Measurements from ENCODE around the gene CDK16. TPM values are rescaled to one million over a fixed set of nuclear protein-coding genes. Genes with fewer than 3 reads are reported as not detected.
"Not testable (repeated sequence)": the region's sequence is repeated elsewhere in the genome, so short reads cannot be mapped to it uniquely, and the experiment has no call there.

Gene CDK16
- total RNA-seq, 6 experiments from 2014 or later = 14.6 to 37.4 (median 29.5) TPM

GRCh38 chrX:47248576-47248975, 30.1 kb downstream of the CDK16 start:
- intact Hi-C loops (cut with DNase I) = no loop called here
- H3K9me3 ChIP-seq = no peaks in the 10 kb centered on the region
- no peak overlapping the region for H3K4me3 ChIP-seq
- peaks cover 0 to 4% of the 10 kb centered on the region in 2 donors for H3K27me3 ChIP-seq
- WGBS (ENCODE audit: insufficient coverage, low coverage, low lambda C conversion rate, missing lambda C conversion rate) = 71% methylated on average over 1 of the region's 6 CpGs
- TF ChIP-seq CTCF (IDR thresholded peaks at IDR 0.05) = no peak
- no peak for TF ChIP-seq POLR2A (IDR thresholded peaks at IDR 0.05)
- no peak overlapping the region for H3K27ac ChIP-seq
- ATAC-seq (no peak), DNase-seq (no peak)
- H3K4me1 ChIP-seq = no peaks in the 10 kb centered on the region
- peaks cover 0 to 6% (median 0%) of the 10 kb centered on the region in 4 donors for H3K36me3 ChIP-seq

- TF ChIP-seq CTCF (IDR thresholded peaks at IDR 0.05) (no peak), POLR2A (IDR thresholded peaks at IDR 0.05) (no peak)
- intact Hi-C loops (cut with DNase I) = no loop called here
- H3K4me3 ChIP-seq = no peak overlapping the region
- no peaks in the 10 kb centered on the region for H3K9me3 ChIP-seq
- DNase-seq (no peak), ATAC-seq (no peak)
- no peak overlapping the region for H3K27ac ChIP-seq
- WGBS (ENCODE audit: insufficient coverage, low coverage, low lambda C conversion rate, missing lambda C conversion rate) = 79% methylated on average over 6 of the region's 6 CpGs
- H3K36me3 ChIP-seq = peaks cover 0 to under 1% (median 0%) of the 10 kb centered on the region in 4 donors
- no peaks in the 10 kb centered on the region for H3K4me1 ChIP-seq
- H3K27me3 ChIP-seq = peaks cover 0 to 4% of the 10 kb centered on the region in 2 donors
Measured at GRCh38 chrX:47250017-47250347, 31.5 kb downstream of the CDK16 start.

DNA sequence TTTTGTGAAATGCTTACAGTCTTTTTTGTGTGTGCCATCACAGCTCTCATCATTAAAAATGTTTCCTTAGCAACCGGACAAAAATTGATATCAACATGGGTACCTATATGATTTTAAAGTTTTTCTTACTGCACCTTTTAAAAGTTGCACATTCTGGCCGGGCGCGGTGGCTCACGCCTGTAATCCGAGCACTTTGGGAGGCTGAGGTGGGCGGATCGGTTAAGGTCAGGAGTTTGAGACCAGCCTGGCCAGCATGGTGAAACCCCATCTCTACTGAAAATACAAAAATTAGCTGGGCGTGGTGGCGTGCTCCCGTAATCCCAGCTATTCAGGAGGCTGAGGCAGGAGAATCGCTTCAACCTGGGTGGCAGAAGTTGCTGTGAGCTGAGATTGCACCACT, 39.1 kb downstream of the CDK16 start:
- ATAC-seq; DNase-seq; H3K4me3 ChIP-seq; H3K36me3 ChIP-seq; intact Hi-C loops (cut with DNase I); H3K4me1 ChIP-seq; H3K9me3 ChIP-seq; H3K27ac ChIP-seq: not testable (repeated sequence)
- peaks cover 0 to 13% of the 10 kb centered on the region in 2 donors for H3K27me3 ChIP-seq
- 78% methylated on average over 10 of the region's 12 CpGs for WGBS (ENCODE audit: insufficient coverage, low coverage, low lambda C conversion rate, missing lambda C conversion rate)

DNA sequence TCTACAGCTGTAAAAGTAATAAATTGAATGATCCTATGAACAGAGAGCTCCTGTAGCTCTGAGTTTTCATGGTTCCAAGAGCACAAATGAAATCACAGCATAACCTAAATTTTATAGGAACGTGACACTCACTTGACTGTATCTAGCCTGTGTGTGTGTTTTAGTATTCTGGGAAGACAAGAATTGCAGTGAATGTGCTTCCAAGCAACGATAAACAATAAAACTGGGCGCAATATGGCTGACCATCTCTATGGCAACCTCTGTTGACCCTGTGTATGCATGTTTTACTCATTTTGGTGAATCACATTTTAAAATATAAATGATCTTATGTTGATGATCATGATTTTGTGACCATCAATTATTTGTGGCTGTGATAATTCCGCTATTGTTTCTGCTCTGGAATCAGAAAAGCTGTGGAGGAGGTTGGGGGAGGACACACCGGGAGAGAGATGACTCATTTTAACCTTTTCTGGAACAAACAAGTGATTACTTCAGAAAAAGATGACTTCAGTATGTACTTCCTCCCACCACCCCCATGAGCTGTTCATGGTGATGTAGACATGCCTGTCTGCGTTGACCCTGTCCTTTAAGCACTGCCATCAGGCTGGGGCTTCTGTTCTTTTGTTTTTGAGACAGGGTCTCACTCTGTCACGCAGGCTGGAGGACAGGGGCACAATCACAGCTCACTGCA, 46.1 kb downstream of the CDK16 start:
- no peaks in the 10 kb centered on the region for H3K36me3 ChIP-seq
- no peak overlapping the region for H3K4me3 ChIP-seq
- no peak overlapping the region for H3K27ac ChIP-seq
- peak in 2 of 4 donors; percentile 43 to 78 for ATAC-seq
- H3K4me1 ChIP-seq = no peaks in the 10 kb centered on the region
- intact Hi-C loops (cut with DNase I) = no loop called here
- no peaks in the 10 kb centered on the region for H3K27me3 ChIP-seq
- TF ChIP-seq CTCF (IDR thresholded peaks at IDR 0.05) (no peak), POLR2A (IDR thresholded peaks at IDR 0.05) (no peak)
- DNase-seq = no peak
- H3K9me3 ChIP-seq = no peaks in the 10 kb centered on the region
- WGBS (ENCODE audit: insufficient coverage, low coverage, low lambda C conversion rate, missing lambda C conversion rate) = 50% methylated on average over 6 of the region's 7 CpGs

GRCh38 chrX:47266643-47267042, 48.2 kb downstream of the CDK16 start:
- no peak for TF ChIP-seq POLR2A (IDR thresholded peaks at IDR 0.05)
- no peak for TF ChIP-seq CTCF (IDR thresholded peaks at IDR 0.05)
- ATAC-seq = no peak
- Histone ChIP-seq H3K27ac (no peak overlapping the region), H3K36me3 (no peaks in the 10 kb centered on the region), H3K4me3 (no peak overlapping the region), H3K27me3 (no peaks in the 10 kb centered on the region), H3K9me3 (no peaks in the 10 kb centered on the region), H3K4me1 (peaks cover 0 to 4% (median 0%) of the 10 kb centered on the region in 4 donors)
- 75% methylated on average over 2 of the region's 7 CpGs for WGBS (ENCODE audit: insufficient coverage, low coverage, low lambda C conversion rate, missing lambda C conversion rate)
- intact Hi-C loops (cut with DNase I) = no loop called here
- no peak for DNase-seq
